Activated CD8-positive, alpha-beta memory T cell treated with anti-CD3 and anti-CD28 coated beads, Interleukin-2, amount 10 ng/mL, durations not matched to agents 7 days and 5 days (primary cell): ENCODE data around the gene SERPINA9. TPM values are rescaled to one million over a fixed set of nuclear protein-coding genes. Genes with fewer than 3 reads are reported as not detected.
A peak's percentile ranks its signal among the peaks of the same experiment; 100 is the strongest.
"Not testable (repeated sequence)": the region's sequence is repeated elsewhere in the genome, so short reads cannot be mapped to it uniquely, and the experiment has no call there.

Experiments
- ATAC-seq: fragments of 150-1000 bp; cut with Tn5 transposase; one replicate; pipeline ENCODE4 v1.10.0; 2021; ENCODE audit warnings: moderate library complexity
- CTCF ChIA-PET: fragments of 350-600 bp; sonication (Branson Sonifier 250); formaldehyde crosslinking; loops from one replicate; lab custom pipeline; 2021; ENCODE audit warnings: antibody characterized with exemption; lab: Charles Lee
- DNase-seq: peaks from one replicate; pipeline ENCODE4 v3.0.0-alpha.2; 2020
- H3K27ac Mint-ChIP-seq: one replicate; pipeline ENCODE4 v1.8.0; 2021; ENCODE audit warnings: mild to moderate bottlenecking, mixed read lengths
- H3K27me3 Mint-ChIP-seq: one replicate; pipeline ENCODE4 v1.8.0; 2021; ENCODE audit warnings: mixed read lengths
- H3K36me3 Mint-ChIP-seq: one replicate; pipeline ENCODE4 v1.8.0; 2021; ENCODE audit warnings: mild to moderate bottlenecking, mixed read lengths
- H3K4me1 Mint-ChIP-seq: one replicate; pipeline ENCODE4 v1.8.0; 2021; ENCODE audit warnings: mixed read lengths
- H3K4me3 Mint-ChIP-seq: one replicate; pipeline ENCODE4 v1.8.0; 2021; ENCODE audit warnings: mild to moderate bottlenecking, moderate library complexity, mixed read lengths
- H3K9me3 Mint-ChIP-seq: one replicate; pipeline ENCODE4 v1.8.0; 2022; ENCODE audit warnings: low read depth, mixed read lengths
- total RNA-seq, 2 experiments: library from RNA; stranded (reverse); gene quantifications; one replicate each; pipeline ENCODE4 v1.2.3, GENCODE V29; 2021

Gene SERPINA9
- total RNA-seq, 2 experiments from 2014 or later: not detected

GRCh38 chr14:94423453-94424056 lies 52.4 kb downstream of the SERPINA9 start:
- H3K9me3 Mint-ChIP-seq: no peaks in the 10 kb centered on the region
- no peaks in the 10 kb centered on the region for H3K36me3 Mint-ChIP-seq
- H3K27me3 Mint-ChIP-seq: peaks cover 25% of the 10 kb centered on the region
- CTCF ChIA-PET: interaction anchor here (2.0 to 2.6 kb wide), 2 partner anchors 62 to 126 kb away, joined by 7 to 20 read pairs; no protein-coding TSS in a partner anchor
- H3K4me1 Mint-ChIP-seq: peaks cover 2% of the 10 kb centered on the region
- no peak overlapping the region for H3K4me3 Mint-ChIP-seq
- DNase-seq (peak; percentile 60), ATAC-seq (no peak)
- no peak overlapping the region for H3K27ac Mint-ChIP-seq

- Mint-ChIP-seq H3K36me3 (no peaks in the 10 kb centered on the region), H3K27me3 (peaks cover 22% of the 10 kb centered on the region), H3K9me3 (no peaks in the 10 kb centered on the region), H3K4me1 (peaks cover 2% of the 10 kb centered on the region), H3K27ac (no peak overlapping the region), H3K4me3 (no peak overlapping the region)
- DNase-seq (no peak), ATAC-seq (no peak)
- CTCF ChIA-PET: interaction anchor here (2.6 kb wide), 1 partner anchor 65 kb away, joined by 20 read pairs; no protein-coding TSS in a partner anchor
Measured at GRCh38 chr14:94421316-94421715, 54.7 kb downstream of the SERPINA9 start.

GRCh38 chr14:94417497-94418205 lies 58.3 kb downstream of the SERPINA9 start:
- H3K9me3 Mint-ChIP-seq, DNase-seq, ATAC-seq, H3K27ac Mint-ChIP-seq, H3K27me3 Mint-ChIP-seq, H3K36me3 Mint-ChIP-seq, H3K4me1 Mint-ChIP-seq, H3K4me3 Mint-ChIP-seq, CTCF ChIA-PET: not testable (repeated sequence)

Other genes starting within 250 kb of the SERPINA9 start
- gene SERPINA10, start 182.9 kb downstream of the SERPINA9 start, total RNA-seq: not detected
- not detected for gene SERPINA6, start 152.9 kb downstream of the SERPINA9 start, total RNA-seq
- not detected for gene SERPINA2, start 109.5 kb downstream of the SERPINA9 start, total RNA-seq
- under 1 TPM in 1 of 2 experiments, not detected in 1; 0.49 TPM for gene SERPINA1, start 87.6 kb downstream of the SERPINA9 start, total RNA-seq
- gene SERPINA11, start 23.4 kb downstream of the SERPINA9 start, total RNA-seq: not detected
- gene SERPINA12, start 33.3 kb upstream of the SERPINA9 start, total RNA-seq: not detected
- not detected for gene SERPINA4, start 85.2 kb upstream of the SERPINA9 start, total RNA-seq
- not detected for gene SERPINA5, start 105.2 kb upstream of the SERPINA9 start, total RNA-seq
- not detected for gene SERPINA3, start 136.2 kb upstream of the SERPINA9 start, total RNA-seq